IMR-90 (cell line): ENCODE results near the gene ALDH18A1. TPM values are rescaled to one million over a fixed set of nuclear protein-coding genes. Genes with fewer than 3 reads are reported as not detected.

Experiments
- ATAC-seq: fragments of 200-7000 bp; cut with Tn5 transposase; 2 replicates; pipeline ENCODE4 v1.9.1; 2020; ENCODE audit warnings: low read depth, mild to moderate bottlenecking, moderate library complexity
- BruUV-seq: library from RNA; stranded (reverse); fragments of 400-500 nt; replicated peaks from 2 replicates; lab custom pipeline; 2021; lab: Mats Ljungman, UMichigan
- CTCF ChIA-PET: fragments of 300-600 bp; formaldehyde crosslinking; extraction: SDS; loops from one replicate; lab custom pipeline; 2021; ENCODE audit warnings: antibody characterized with exemption; lab: Yijun Ruan, JAX
- POLR2A ChIA-PET: fragments of 300-600 bp; sonication (Branson Sonifier 250); formaldehyde crosslinking; loops from one replicate; lab custom pipeline; 2022; ENCODE audit warnings: antibody characterized with exemption; ENCODE audit not compliant: unreplicated experiment; lab: Charles Lee
- DNase-seq: peaks from one replicate; pipeline ENCODE4 v3.0.0; 2013
- H2AFZ ChIP-seq: replicated peaks from 2 replicates; pipeline ENCODE3; 2013; ENCODE audit warnings: low read length, mild to moderate bottlenecking; ENCODE audit not compliant: poor library complexity
- H2AK5ac ChIP-seq: 2 replicates; pipeline ENCODE4 v1.6.1; 2013; ENCODE audit warnings: low read depth, low read length, inconsistent platforms
- H2AK9ac ChIP-seq: replicated peaks from 2 replicates; pipeline ENCODE3; 2013; ENCODE audit warnings: mild to moderate bottlenecking, low read depth, low read length, moderate library complexity; ENCODE audit not compliant: poor library complexity
- H2BK120ac ChIP-seq: 2 replicates; pipeline ENCODE4 v1.6.1; 2013; ENCODE audit warnings: low read depth, low read length, inconsistent platforms
- H2BK15ac ChIP-seq: 3 replicates; pipeline ENCODE4 v1.6.1; 2013; ENCODE audit warnings: low read depth, low read length, inconsistent platforms
- H2BK20ac ChIP-seq: 2 replicates; pipeline ENCODE4 v1.6.1; 2013; ENCODE audit warnings: low read depth, mild to moderate bottlenecking, inconsistent platforms, low read length, moderate library complexity
- H2BK5ac ChIP-seq: 2 replicates; pipeline ENCODE4 v1.6.1; 2013; ENCODE audit warnings: mild to moderate bottlenecking, low read depth, low read length, inconsistent platforms; ENCODE audit not compliant: poor library complexity, severe bottlenecking
- H3K14ac ChIP-seq: replicated peaks from 2 replicates; pipeline ENCODE4 v1.6.1; 2013; ENCODE audit warnings: low read depth, low read length, inconsistent platforms
- H3K18ac ChIP-seq: 2 replicates; pipeline ENCODE4 v1.6.1; 2013; ENCODE audit warnings: low read depth, low read length, control low read depth
- H3K23ac ChIP-seq: 2 replicates; pipeline ENCODE4 v1.6.1; 2013; ENCODE audit warnings: low read depth, low read length, inconsistent platforms
- H3K27ac ChIP-seq: 2 replicates; pipeline ENCODE4 v1.5.1; 2013; ENCODE audit warnings: mild to moderate bottlenecking, control low read depth, low read length; ENCODE audit not compliant: insufficient read depth
- H3K27me3 ChIP-seq: 2 replicates; pipeline ENCODE4 v1.6.1; 2013; ENCODE audit warnings: low read length; ENCODE audit not compliant: control insufficient read depth, insufficient read depth
- H3K36me3 ChIP-seq: 2 replicates; pipeline ENCODE4 v1.6.1; 2013; ENCODE audit warnings: low read length, mixed read lengths; ENCODE audit not compliant: control insufficient read depth, insufficient read depth
- H3K4ac ChIP-seq: 2 replicates; pipeline ENCODE4 v1.6.1; 2013; ENCODE audit warnings: low read depth, low read length, inconsistent platforms
- H3K4me1 ChIP-seq: 2 replicates; pipeline ENCODE4 v1.6.1; 2013; ENCODE audit warnings: low read length, mixed read lengths; ENCODE audit not compliant: control insufficient read depth, insufficient read depth
- H3K4me2 ChIP-seq: 2 replicates; pipeline ENCODE4 v1.6.1; 2013; ENCODE audit warnings: low read depth, mild to moderate bottlenecking, control low read depth, low read length, moderate library complexity
- H3K4me3 ChIP-seq: 2 replicates; pipeline ENCODE4 v1.5.1; 2013; ENCODE audit warnings: low read depth, mild to moderate bottlenecking, control low read depth, low read length, moderate library complexity; ENCODE audit not compliant: insufficient read depth
- H3K56ac ChIP-seq: 2 replicates; pipeline ENCODE4 v1.6.1; 2013; ENCODE audit warnings: low read length, inconsistent platforms; ENCODE audit not compliant: insufficient read depth; ENCODE audit errors: extremely low read depth
- H3K79me1 ChIP-seq, 2 experiments: 2 replicates each; pipeline ENCODE4 v1.6.1; 2013; ENCODE audit warnings: low read length in 2 of 2, inconsistent platforms in 1 of 2, low read depth in 1 of 2
- H3K9ac ChIP-seq: 2 replicates; pipeline ENCODE4 v1.6.1; 2013; ENCODE audit warnings: low read depth, low read length, control low read depth
- H3K9me1 ChIP-seq: 2 replicates; pipeline ENCODE4 v1.6.1; 2013; ENCODE audit warnings: low read length, inconsistent platforms; ENCODE audit not compliant: insufficient read depth
- H3K9me3 ChIP-seq: 2 replicates; pipeline ENCODE4 v1.6.1; 2013; ENCODE audit warnings: low read length; ENCODE audit not compliant: control insufficient read depth, insufficient read depth
- H4K20me1 ChIP-seq: 2 replicates; pipeline ENCODE4 v1.6.1; 2013; ENCODE audit warnings: low read length, inconsistent platforms; ENCODE audit not compliant: insufficient read depth
- H4K5ac ChIP-seq: 2 replicates; pipeline ENCODE4 v1.6.1; 2013; ENCODE audit warnings: mild to moderate bottlenecking, low read depth, low read length, control low read depth
- H4K8ac ChIP-seq, 2 experiments: 2 replicates each; pipeline ENCODE4 v1.6.1; 2013; ENCODE audit warnings: low read depth in 2 of 2, low read length in 2 of 2, control low read depth in 1 of 2, inconsistent platforms in 1 of 2
- H4K91ac ChIP-seq: 2 replicates; pipeline ENCODE4 v1.6.1; 2013; ENCODE audit warnings: low read depth, low read length, inconsistent platforms; ENCODE audit not compliant: insufficient read depth
- FOS ChIP-seq: fragments of 150-350 bp; IDR thresholded peaks from 2 replicates; pipeline ENCODE4 v1.6.1; 2016; ENCODE audit warnings: low read depth, low read length
- MXI1 ChIP-seq: IDR thresholded peaks from 2 replicates; pipeline ENCODE4 v1.6.1; 2012; ENCODE audit warnings: low read depth, mild to moderate bottlenecking, low read length, moderate library complexity, borderline replicate concordance
- POLR2A ChIP-seq: IDR thresholded peaks from 2 replicates; pipeline ENCODE4 v1.6.1; 2012; ENCODE audit warnings: mild to moderate bottlenecking, low read depth, low read length
- WGBS, 2 experiments: methylation state at CpG; one replicate each; pipeline versions ENCODE4 v1.1.5 to v1.1.7; 2013; ENCODE audit warnings: missing lambda C conversion rate in 2 of 2; ENCODE audit not compliant: insufficient read length in 1 of 2; ENCODE audit errors: extremely low coverage in 2 of 2; 5-methylcytosine and 5-hydroxymethylcytosine counted together
- dilution Hi-C: fragments of 300-500 bp; cut with HindIII; formaldehyde crosslinking; loops from one replicate; pipeline ENCODE4 v1.14.3; 2018; ENCODE audit warnings: low sequenced_read_pairs; ENCODE audit not compliant: unreplicated experiment
- in situ Hi-C: fragments of 300-500 bp; cut with MboI; formaldehyde crosslinking; loops from 3 replicates; pipeline ENCODE4 v1.14.3; 2019; ENCODE audit warnings: low sequenced_read_pairs, inconsistent platforms, mixed read lengths
- intact Hi-C: fragments of 100-400 bp; cut with micrococcal nuclease; formaldehyde crosslinking; loops from 2 replicates; pipeline ENCODE4 v1.10.0; 2022
- polyA plus RNA-seq, 3 experiments: library from polyadenylated mRNA; depleted of rRNA; stranded (reverse); fragments of >200 nt; gene quantifications; 2 replicates each; pipeline ENCODE4 v1.2.3, GENCODE V29; 2012; ENCODE audit warnings: low replicate concordance in 1 of 3
- total RNA-seq: library from RNA; depleted of rRNA; stranded (reverse); fragments of >200 nt; gene quantifications from 2 replicates; pipeline ENCODE4 v1.2.3, GENCODE V29; 2012

The ALDH18A1 gene
- total and polyA plus RNA-seq, 2 of the 4 experiments (the other 2 are of a cell fraction): 93.4 to 232 TPM

DNA sequence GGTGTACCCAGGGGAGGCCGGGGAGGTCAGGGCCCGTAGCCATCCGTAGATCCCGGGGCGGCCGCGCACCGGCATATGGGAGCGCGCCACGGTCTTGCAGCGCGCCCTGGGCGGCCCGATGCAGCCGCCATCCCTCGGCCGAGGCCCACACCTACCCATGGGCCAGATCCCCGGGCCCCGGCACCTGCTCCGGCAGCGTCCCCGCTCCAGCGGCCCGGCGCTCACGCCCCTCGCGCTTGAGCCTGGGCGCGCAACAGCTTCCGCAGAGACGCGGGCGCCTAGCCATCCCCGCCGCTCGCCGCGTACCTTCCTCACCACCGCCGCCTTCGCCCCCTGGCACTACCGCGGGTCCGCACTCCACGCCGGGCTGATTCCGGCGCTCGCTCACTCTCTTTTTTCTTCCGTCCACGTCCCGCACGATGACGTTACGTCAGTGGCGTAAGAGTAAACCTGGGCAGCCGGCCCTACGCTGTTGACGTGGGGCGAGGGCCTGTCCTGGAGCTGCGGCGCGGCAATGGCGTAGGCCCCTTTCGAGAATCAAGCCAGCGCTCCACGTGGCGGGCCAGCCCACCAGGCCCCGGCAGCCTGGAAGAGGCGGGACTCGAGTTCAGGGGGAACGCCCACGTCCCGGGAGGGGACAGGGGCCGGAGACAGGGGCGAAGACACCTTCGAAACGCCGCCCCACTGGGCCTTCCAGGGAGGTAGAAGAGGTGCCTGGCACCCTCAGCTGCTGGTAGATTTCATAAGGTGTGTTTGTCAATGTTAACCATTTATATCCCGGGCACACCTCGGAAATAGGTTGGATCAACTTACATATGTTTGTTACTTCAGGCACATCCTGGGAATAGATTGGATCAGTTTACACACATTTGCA is at the start of gene ALDH18A1 (continued):
- TF ChIP-seq FOS: no peak

DNA sequence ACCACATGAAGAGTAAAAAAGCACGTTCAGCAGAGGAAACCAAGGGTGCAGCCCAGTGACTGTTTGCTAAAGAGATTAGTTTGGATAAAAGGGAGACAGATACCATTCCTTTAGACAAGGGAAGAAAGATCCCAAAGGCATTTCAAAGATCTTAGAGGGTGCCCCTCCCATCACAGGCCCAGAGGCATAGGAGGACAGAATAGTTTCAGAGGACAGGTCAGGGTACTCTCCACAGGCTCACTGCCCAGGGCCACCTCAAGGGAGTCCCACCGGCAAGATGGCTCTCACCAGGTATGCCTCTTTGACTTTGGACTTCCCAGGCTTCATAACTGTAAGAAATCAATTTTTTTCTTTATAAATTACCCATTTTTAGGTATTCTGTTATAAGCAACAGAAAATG is 41.9 kb upstream of the ALDH18A1 start:
- H3K27me3 ChIP-seq: no peaks in the 10 kb centered on the region
- POLR2A ChIA-PET: no interaction called here
- no peak overlapping the region for H3K4me3 ChIP-seq
- H2BK5ac ChIP-seq: no peak overlapping the region
- H2BK120ac ChIP-seq: no peak overlapping the region
- H3K4me1 ChIP-seq: no peaks in the 10 kb centered on the region
- H4K8ac ChIP-seq: no peak overlapping the region
- H3K4me2 ChIP-seq: no peak overlapping the region
- no peak overlapping the region for H3K56ac ChIP-seq
- no peak overlapping the region for H4K91ac ChIP-seq
- H3K4ac ChIP-seq: no peak overlapping the region
- H3K9ac ChIP-seq: no peak overlapping the region
- H3K27ac ChIP-seq: no peak overlapping the region
- no peak overlapping the region for H2BK15ac ChIP-seq
- intact Hi-C loops (loop anchor here (10.0 kb wide), 1 partner anchor 596 kb away; no protein-coding TSS in a partner anchor), in situ Hi-C loops (loop anchor here (5.0 kb wide), 1 partner anchor 144 kb away; no protein-coding TSS in a partner anchor), dilution Hi-C loops (no loop called here)
- H2AK9ac ChIP-seq: no peak overlapping the region
- DNase-seq (no peak), ATAC-seq (no peak)
- WGBS, 2 experiments: no CpG with 5 or more reads among the region's 2 CpGs
- no peak overlapping the region for H3K18ac ChIP-seq
- no peak overlapping the region for H2AK5ac ChIP-seq
- CTCF ChIA-PET: no interaction called here
- no peaks in the 10 kb centered on the region for H4K20me1 ChIP-seq
- H4K5ac ChIP-seq: no peak overlapping the region
- H3K9me1 ChIP-seq: no peaks in the 10 kb centered on the region
- no peak overlapping the region for H2AFZ ChIP-seq
- H3K79me1 ChIP-seq: peaks cover 0 to 3% of the 10 kb centered on the region in 2 experiments; a peak in 2 of 4 replicates
- TF ChIP-seq MXI1 (no peak), POLR2A (no peak)
- no peaks in the 10 kb centered on the region for H3K9me3 ChIP-seq
- H3K23ac ChIP-seq: no peak overlapping the region
- H3K36me3 ChIP-seq: no peaks in the 10 kb centered on the region
- no peak overlapping the region for H2BK20ac ChIP-seq
- H3K14ac ChIP-seq: no peak overlapping the region
- no TSS peak for BruUV-seq
